ENCODE results near the gene PRSS21.

The PRSS21 gene

DNA sequence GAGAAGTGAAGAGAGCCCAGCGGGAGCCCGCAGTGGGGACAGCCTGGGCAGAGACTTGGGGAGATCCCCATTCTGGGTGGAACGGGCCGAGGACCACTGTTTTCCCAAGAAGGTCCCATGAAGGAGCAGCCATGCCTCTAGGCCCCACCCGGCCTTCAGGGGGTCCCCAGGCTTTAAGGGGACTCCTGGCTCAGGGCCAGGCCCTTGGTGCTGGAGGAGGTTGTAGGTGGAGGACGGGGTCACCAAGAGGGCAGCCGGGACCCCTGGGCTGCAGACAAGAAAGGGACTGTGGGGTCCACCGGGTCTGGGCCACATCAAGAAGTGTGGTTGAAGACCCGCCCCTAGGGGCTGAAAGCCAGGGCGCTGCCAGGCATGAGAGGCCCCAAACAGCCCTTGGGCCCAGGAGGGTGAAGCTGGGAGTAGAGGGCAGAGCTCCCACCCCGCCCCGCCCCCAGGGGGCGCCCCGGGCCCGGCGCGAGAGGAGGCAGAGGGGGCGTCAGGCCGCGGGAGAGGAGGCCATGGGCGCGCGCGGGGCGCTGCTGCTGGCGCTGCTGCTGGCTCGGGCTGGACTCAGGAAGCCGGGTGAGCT is at the start of gene PRSS21:
Gene PRSS21 (plus strand): TSS at position 487 of the 589 bp plus-strand sequence. CDS start 32 bp downstream, at position 519.
- no peak for DNase-seq

GRCh38 chr16:2767891-2768290 is 49.1 kb upstream of the PRSS21 start:
- no peak for DNase-seq

DNA sequence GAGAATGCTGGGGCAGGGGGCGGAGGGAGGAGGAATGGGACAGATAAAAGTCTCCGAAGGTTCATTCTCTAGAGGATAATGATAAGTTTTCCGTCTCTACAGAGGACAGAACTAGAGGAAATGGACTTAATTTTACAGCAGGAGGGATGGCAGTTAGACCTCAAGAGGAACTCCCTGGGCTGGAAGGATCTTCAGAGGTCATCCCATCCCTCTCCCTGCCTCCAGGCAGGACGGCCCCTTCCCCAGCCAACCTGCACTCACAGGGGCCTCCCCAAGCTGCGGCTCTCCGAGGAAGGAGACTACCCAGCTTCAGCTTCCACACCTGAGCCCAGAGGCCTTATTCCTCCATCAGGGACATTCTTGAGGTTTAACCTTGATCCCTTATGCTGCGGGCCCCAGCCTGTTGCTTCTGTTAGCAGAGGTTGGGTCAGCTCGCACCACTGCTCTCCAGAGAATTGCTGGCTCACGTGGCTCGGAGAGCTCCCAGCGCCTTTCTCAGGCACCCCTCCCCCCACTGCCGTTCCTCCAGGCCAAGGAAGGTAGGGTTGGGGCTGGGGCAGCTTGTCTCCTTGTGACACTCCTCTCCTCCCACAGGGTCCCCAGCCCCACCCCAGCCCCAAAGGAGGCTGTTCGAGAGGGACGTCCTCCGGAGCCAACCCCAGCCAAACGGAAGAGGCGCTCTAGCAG is 48.5 kb upstream of the PRSS21 start:
- peak; percentile 24 for DNase-seq

GRCh38 chr16:2769100-2769529 is 47.9 kb upstream of the PRSS21 start:
- no peak for DNase-seq

DNA sequence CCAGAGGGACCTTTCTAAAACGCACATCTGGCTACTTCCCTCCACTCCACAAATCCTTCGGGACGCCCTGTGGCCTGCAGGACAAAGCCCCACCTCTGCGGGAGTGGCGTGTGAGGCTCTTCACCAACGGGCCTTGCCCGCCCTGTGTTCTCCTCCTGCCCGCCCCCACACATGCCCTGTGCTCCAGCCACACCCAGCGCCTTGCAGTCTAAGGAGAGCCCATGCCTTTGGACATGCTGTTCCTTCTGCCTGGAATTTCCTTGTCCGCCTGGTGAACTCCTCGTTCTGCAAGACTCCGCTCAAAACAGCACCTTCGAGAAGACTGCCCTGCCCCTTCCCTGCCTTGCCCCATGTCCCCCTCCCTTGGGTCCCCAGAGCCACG is 47.4 kb upstream of the PRSS21 start:
- no peak for DNase-seq

DNA sequence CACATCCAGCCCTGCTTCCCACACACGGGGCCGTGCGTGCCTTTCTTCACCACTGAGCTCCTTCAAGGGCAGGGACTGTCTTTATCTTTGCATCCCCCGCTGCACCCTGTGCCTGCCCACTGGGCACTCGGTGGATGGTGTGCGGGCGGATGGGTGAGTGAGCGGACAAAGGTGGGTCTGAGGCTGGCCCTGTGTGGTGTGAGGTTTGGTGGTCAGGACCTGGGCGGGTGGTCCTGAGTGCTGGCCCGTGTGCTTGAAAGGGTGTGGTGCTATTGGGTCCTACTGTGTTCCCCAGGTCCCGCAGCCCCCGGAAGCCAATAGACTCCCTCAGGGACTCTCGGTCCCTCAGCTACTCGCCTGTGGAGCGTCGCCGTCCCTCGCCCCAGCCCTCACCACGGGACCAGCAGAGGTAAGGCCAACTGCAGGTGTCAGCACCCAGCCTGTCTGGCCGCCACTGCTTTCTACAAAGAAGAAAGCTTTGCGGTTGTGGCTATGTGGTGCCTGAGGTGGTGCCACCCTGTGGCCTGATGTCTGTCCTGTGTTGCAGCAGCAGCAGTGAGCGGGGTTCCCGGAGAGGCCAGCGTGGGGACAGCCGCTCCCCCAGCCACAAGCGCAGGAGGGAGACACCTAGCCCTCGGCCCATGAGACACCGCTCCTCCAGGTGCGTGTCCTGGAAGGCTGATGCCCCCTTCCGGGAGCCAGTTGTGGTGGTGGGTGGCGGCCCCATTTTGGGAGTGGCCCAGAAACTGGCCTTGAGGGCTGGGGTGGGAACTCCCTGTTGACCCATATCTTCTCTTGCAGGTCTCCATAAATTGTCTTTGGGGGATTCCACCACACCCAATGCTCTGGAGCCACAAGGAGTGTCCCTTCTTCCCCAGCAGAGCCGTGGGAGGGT is 46.7 kb upstream of the PRSS21 start:
- no peak for DNase-seq

DNA sequence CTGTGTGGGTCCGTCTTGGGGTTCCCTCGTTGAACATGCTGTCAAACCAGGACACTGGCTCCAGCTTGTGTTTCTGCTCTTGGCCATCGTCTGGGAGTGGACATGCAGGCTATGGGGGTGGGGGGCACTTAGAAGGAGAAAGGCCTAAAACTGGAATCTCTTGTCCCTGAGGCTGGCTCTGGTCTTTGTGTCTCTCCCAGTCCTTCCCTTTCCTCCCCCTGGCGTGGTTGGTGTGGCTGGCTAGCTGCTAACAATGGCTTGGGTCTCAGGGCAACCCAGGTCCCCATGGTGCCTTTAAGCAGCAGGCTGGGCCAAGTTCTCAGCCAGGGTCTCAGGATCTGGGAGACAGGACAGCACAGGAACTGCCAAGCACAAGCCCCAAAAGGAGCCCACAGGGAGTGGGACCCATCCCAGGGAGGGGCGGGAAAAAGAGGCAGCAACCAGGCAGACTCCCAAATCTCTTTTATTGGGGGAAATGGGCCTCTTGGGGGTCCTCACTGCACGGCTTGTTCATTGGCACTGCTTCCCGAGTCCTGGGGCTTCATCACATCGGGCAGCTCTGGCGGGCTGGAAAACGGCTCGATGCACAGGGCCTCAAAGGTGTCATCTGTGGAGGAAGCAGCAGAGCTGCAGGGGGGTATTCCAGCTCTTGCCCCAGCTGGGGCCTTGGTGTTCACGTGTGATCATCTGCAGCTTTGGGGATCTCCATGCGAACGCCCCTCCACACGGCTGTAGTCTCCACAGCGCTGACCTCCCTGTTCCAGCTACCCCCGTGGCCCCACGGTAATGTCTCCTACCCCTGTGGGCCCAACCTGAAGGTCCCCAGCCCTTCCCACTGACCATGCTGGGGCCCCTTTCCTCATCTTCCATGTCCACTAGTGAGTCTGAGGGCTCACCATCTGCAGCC is 45.3 kb upstream of the PRSS21 start:
- no peak for DNase-seq

- peak; percentile 18 for DNase-seq
These were observed 43.7 kb upstream of the PRSS21 start for GRCh38 chr16:2773188-2773968.

DNA sequence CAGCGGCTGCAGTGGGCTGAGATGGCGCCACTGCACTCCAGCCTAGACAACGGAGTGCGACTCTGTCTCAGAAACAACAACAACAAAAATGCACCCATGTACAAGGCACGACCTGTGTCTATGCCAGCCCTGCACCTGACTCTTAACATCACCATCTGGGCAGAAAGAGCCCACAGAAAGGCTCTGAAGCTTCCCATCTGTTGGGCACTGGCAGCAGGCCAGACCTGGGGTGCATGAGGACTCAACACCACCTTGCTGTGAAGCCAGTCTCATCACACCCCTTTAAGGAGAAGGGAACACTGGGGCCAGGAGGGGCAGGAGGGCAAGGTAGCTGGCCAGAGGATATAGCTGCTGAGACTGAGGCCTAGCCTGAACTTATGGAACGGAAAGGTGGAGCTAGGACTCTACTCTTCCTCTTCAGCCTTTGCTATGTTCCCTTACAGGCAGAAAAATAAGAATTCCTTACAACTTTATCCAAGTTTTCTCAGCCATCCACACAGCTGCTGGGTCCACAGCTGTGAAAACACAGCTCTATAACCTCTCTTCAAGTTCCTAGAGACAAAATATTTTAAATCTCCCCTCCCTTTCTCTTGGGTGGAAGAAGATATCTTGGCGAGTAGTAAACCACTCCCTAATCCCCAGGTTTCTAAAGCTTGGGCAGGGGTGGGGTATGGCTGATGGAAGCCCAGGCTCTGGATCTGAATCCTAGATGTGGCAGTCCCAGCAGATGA is 42.7 kb upstream of the PRSS21 start:
- DNase-seq, result no peak

DNA sequence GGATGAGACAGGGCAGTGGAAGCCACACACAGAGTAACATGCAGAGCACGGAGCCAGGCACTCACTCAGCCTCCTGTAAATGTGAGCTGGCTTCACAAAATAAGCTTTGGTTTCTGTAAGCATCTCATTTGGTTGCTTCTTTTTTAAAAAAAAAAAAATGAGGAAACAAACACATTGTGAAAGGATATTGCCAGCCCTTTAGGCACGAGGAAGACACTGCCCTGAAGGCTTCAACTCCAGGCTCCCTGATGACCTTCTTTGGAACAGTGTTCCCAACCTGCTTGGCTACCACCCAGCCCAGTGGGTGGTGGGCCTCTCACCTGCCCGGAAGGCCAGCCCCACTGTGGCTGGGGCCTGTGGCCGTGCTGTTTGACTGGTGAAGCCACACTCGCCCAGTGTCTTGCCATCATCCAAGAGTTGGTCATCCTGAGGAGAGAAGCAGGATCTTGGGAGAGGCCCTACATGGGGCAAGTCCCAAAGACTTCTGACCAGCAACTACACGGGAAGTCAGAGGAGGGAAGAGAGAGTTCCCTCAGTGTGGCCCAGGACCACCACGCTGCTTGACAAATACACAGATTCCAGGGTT is 41.8 kb upstream of the PRSS21 start:
- no peak for DNase-seq

- no peak for DNase-seq
These were observed 41.1 kb upstream of the PRSS21 start for GRCh38 chr16:2775765-2776499.

GRCh38 chr16:2776500-2777139 is 40.4 kb upstream of the PRSS21 start:
- no peak for DNase-seq

GRCh38 chr16:2777231-2777902 is 39.7 kb upstream of the PRSS21 start, which contains the start of gene ELOB:
Gene ELOB, minus strand, starts transcription at chr16:2777280. Its CDS starts 41 bp downstream, at chr16:2777239.
- peak; percentile 80 for DNase-seq

DNA sequence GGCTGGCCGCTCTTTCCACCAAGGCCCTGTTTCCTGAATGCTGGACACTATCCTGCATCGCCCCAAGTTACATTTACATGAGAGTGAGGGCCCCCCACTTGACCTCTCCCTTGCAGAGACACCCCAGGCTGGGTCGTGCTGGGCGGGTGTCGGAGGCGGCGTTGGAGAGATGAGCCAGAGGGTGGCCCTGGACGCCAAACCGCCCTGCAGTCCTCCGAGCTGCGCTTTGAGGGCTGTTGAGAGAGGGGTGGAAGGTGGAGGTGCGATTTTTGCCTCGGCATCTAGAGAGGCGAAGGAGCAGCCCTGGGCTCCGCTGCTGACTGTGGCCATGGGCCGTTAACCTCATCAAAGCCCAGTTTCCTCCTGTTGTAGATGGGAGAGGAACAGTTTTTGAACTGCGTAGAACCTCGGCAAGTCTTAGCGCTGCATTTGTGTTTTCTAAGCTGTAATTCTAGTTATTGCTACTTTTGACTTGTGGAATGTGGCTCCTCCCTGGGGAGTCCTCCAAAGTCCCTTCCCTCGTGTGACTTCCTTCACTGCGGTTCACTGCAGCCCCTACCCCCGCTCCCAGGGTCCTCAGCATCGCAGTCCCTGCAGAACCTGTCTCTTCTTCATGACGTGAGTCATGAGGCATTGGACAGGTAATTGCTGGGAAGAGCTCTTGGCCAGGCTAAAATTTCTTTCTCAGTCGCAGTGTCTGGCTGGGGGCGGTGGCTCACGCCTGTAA is 39.0 kb upstream of the PRSS21 start:
- DNase-seq, result no peak

- no peak for DNase-seq
These were observed 38.4 kb upstream of the PRSS21 start for GRCh38 chr16:2778630-2778958.

GRCh38 chr16:2779151-2779920 is 37.7 kb upstream of the PRSS21 start:
- DNase-seq, result no peak

Measured in fibroblast of upper back skin (primary cell).